Endothelial cell of umbilical vein (primary cell): Measurements from ENCODE around the gene PLA2G2E. TPM values are rescaled to one million over a fixed set of nuclear protein-coding genes. Genes with fewer than 3 reads are reported as not detected.

Experiments used
- BruUV-seq: library from RNA; stranded (reverse); fragments of 400-500 nt; replicated peaks from 2 replicates; lab custom pipeline; 2021; lab: Mats Ljungman, UMichigan
- CTCF ChIA-PET: fragments of 300-600, 350-600 bp; sonication (Branson Sonifier 250); formaldehyde crosslinking; loops from one replicate; lab custom pipeline; 2021; ENCODE audit warnings: antibody characterized with exemption, inconsistent platforms; lab: Charles Lee
- POLR2A ChIA-PET: fragments of 300-600, 350-600 bp; sonication (Branson Sonifier 250); formaldehyde crosslinking; loops from one replicate; lab custom pipeline; 2021; ENCODE audit warnings: antibody characterized with exemption, inconsistent platforms; lab: Charles Lee
- DNase-seq: peaks from one replicate; pipeline ENCODE4 v3.0.0-alpha.2; 2011; ENCODE audit warnings: low read depth, low spot score
- FAIRE-seq: peaks from 2 replicates; lab custom pipeline; 2011; peaks lifted over from hg19 to GRCh38; lab: Jason Lieb, UNC
- H2AFZ ChIP-seq: 2 replicates; pipeline ENCODE4 v1.6.0; 2012; ENCODE audit warnings: low read depth, low read length, control low read depth, inconsistent platforms
- H3K27ac ChIP-seq: 2 replicates; pipeline ENCODE4 v1.5.1; 2011; ENCODE audit warnings: low read depth, mild to moderate bottlenecking, control low read depth, low read length, moderate library complexity; ENCODE audit not compliant: insufficient read depth
- H3K27me3 ChIP-seq, 2 experiments: 2 replicates each; pipeline versions ENCODE4 v1.6.0 to v1.6.1; 2011; ENCODE audit warnings: low read length in 2 of 2, mixed read lengths in 1 of 2; ENCODE audit not compliant: control insufficient read depth in 2 of 2, insufficient read depth in 2 of 2
- H3K36me3 ChIP-seq, 2 experiments: 2 replicates in 1 of 2; 3 replicates in 1 of 2; pipeline ENCODE4 v1.5.1; 2011; ENCODE audit warnings: low read length in 2 of 2, mild to moderate bottlenecking in 1 of 2, moderate library complexity in 1 of 2; ENCODE audit not compliant: control insufficient read depth in 2 of 2, insufficient read depth in 2 of 2; ENCODE audit errors: extremely low read depth in 1 of 2
- H3K4me1 ChIP-seq: 3 replicates; pipeline ENCODE4 v1.5.1; 2011; ENCODE audit warnings: mild to moderate bottlenecking, low read length; ENCODE audit not compliant: control insufficient read depth, insufficient read depth; ENCODE audit errors: extremely low read depth
- H3K4me2 ChIP-seq: 2 replicates; pipeline ENCODE4 v1.6.1; 2011; ENCODE audit warnings: low read length, control low read depth, mixed read lengths; ENCODE audit not compliant: insufficient read depth
- H3K4me3 ChIP-seq, 3 experiments: fragments of 200-600 bp in 1 of 3; sonication (generic), shearing (Covaris generic) in 1 of 3; replicated peaks in 1 of 3; 2 replicates each; pipeline ENCODE4 v1.5.1; 2011 to 2016; ENCODE audit warnings: control low read depth in 3 of 3, low read length in 3 of 3, mild to moderate bottlenecking in 2 of 3, inconsistent platforms in 1 of 3, low read depth in 1 of 3, moderate library complexity in 1 of 3; ENCODE audit not compliant: insufficient read depth in 1 of 3
- H3K79me2 ChIP-seq: 2 replicates; pipeline ENCODE4 v1.6.0; 2012; ENCODE audit warnings: low read length, inconsistent platforms; ENCODE audit not compliant: control insufficient read depth, insufficient read depth
- H3K9ac ChIP-seq: replicated peaks from 2 replicates; pipeline ENCODE3; 2011; ENCODE audit warnings: low read length, control low read depth; ENCODE audit not compliant: insufficient read depth; ENCODE audit errors: extremely low read depth
- H3K9me1 ChIP-seq: replicated peaks from 3 replicates; pipeline ENCODE4 v1.6.0; 2011; ENCODE audit warnings: mild to moderate bottlenecking, low read length; ENCODE audit not compliant: control insufficient read depth, insufficient read depth; ENCODE audit errors: extremely low read depth
- H3K9me3 ChIP-seq: replicated peaks from 2 replicates; pipeline ENCODE4 v1.5.1; 2012; ENCODE audit warnings: low read length, inconsistent platforms; ENCODE audit not compliant: control insufficient read depth, insufficient read depth
- H4K20me1 ChIP-seq: replicated peaks from 2 replicates; pipeline ENCODE3; 2011; ENCODE audit warnings: mild to moderate bottlenecking, low read length; ENCODE audit not compliant: control insufficient read depth, insufficient read depth; ENCODE audit errors: extremely low read depth
- EZH2 ChIP-seq: IDR thresholded peaks from 2 replicates; pipeline ENCODE4 v1.6.1; 2012; ENCODE audit warnings: borderline replicate concordance, low read depth, mild to moderate bottlenecking, moderate library complexity, low read length, inconsistent platforms; ENCODE audit not compliant: severe bottlenecking
- FOS ChIP-seq: IDR thresholded peaks from 2 replicates; pipeline ENCODE4 v1.6.1; 2011; ENCODE audit warnings: mild to moderate bottlenecking, low read length, moderate library complexity, borderline replicate concordance; ENCODE audit not compliant: insufficient read depth
- GATA2 ChIP-seq: IDR thresholded peaks from 2 replicates; pipeline ENCODE4 v1.7.0; 2011; ENCODE audit warnings: low read depth, mild to moderate bottlenecking, moderate library complexity, mixed read lengths, low read length; ENCODE audit not compliant: insufficient read length, insufficient read depth
- JUN ChIP-seq: IDR thresholded peaks from 2 replicates; pipeline ENCODE4 v1.6.1; 2011; ENCODE audit warnings: borderline replicate concordance, low read depth; ENCODE audit not compliant: insufficient read length, insufficient read depth
- MAX ChIP-seq: IDR thresholded peaks from 2 replicates; pipeline ENCODE4 v1.6.1; 2011; ENCODE audit not compliant: insufficient read depth, insufficient read length
- MYC ChIP-seq: IDR thresholded peaks from one replicate; pipeline ENCODE4 v1.6.1; 2011; ENCODE audit warnings: mild to moderate bottlenecking, low read depth, low read length
- POLR2A ChIP-seq: IDR thresholded peaks from 2 replicates; pipeline ENCODE4 v1.6.1; 2012; ENCODE audit warnings: low read depth, mild to moderate bottlenecking, control low read depth, low read length
- POLR2AphosphoS5 ChIP-seq: IDR thresholded peaks from 2 replicates; pipeline ENCODE4 v1.6.1; 2012; ENCODE audit warnings: low read depth, mild to moderate bottlenecking, control low read depth, low read length, moderate library complexity; ENCODE audit not compliant: insufficient read depth
- dilution Hi-C: fragments of 300-500 bp; cut with MboI; formaldehyde crosslinking; loops from one replicate; pipeline ENCODE4 v1.15.0; 2019; ENCODE audit warnings: low sequenced_read_pairs; ENCODE audit not compliant: extremely low pct_ligation_motif_present
- intact Hi-C: fragments of 100-400 bp; cut with micrococcal nuclease; formaldehyde crosslinking; loops from one replicate; pipeline ENCODE4 v1.10.0; 2022
- polyA plus RNA-seq, 4 experiments: library from polyadenylated mRNA; depleted of rRNA in 3 of 4; stranded (reverse) in 3 of 4; unstranded in 1 of 4; fragments of >200 nt; gene quantifications; 2 replicates each; pipeline versions ENCODE4 v1.2.1 to v1.2.3, GENCODE V29; 2011 to 2012; ENCODE audit warnings: missing spikeins in 1 of 4
- total RNA-seq: library from RNA; stranded (reverse); gene quantifications from 2 replicates; pipeline ENCODE4 v1.2.3, GENCODE V29; 2021
- TF ChIP-seq, protein P1 (sequence below), 2 donors: IDR thresholded peaks; 1 replicate in 1 of 2; 2 replicates in 1 of 2; pipeline ENCODE4 v1.5.1; 2011; ENCODE audit warnings: low read length in 2 of 2, mild to moderate bottlenecking in 2 of 2, moderate library complexity in 2 of 2, control low read depth in 1 of 2, inconsistent platforms in 1 of 2, low read depth in 1 of 2; ENCODE audit not compliant: insufficient read depth in 1 of 2; ENCODE audit errors: extremely low read depth in 1 of 2

The PLA2G2E gene
- total and polyA plus RNA-seq, 2 donors (not counting 3 experiments of a cell fraction or from before 2014, with no cell fraction given), result not detected

GRCh38 chr1:19901653-19902052, 21.8 kb downstream of the PLA2G2E start:
- BruUV-seq, result no TSS peak
- dilution Hi-C loops (no loop called here), intact Hi-C loops (no loop called here)
- CTCF ChIA-PET, result interaction anchor here (1.0 kb wide), 1 partner anchor 19 kb away, joined by 3 read pairs; the partner anchor contains the start of gene OTUD3
- Histone ChIP-seq H3K79me2 (no peaks in the 10 kb centered on the region), H2AFZ (no peak overlapping the region), H3K4me2 (no peak overlapping the region), H3K36me3 (peaks cover 4 to 15% of the 10 kb centered on the region in 2 experiments), H4K20me1 (no peaks in the 10 kb centered on the region), H3K9me1 (no peaks in the 10 kb centered on the region), H3K27ac (no peak overlapping the region), H3K27me3 (no peaks in the 10 kb centered on the region), H3K4me3 (no peak overlapping the region), H3K9me3 (no peaks in the 10 kb centered on the region), H3K4me1 (no peaks in the 10 kb centered on the region), H3K9ac (no peak overlapping the region)
- DNase-seq (no peak), FAIRE-seq (no peak)
- TF ChIP-seq POLR2AphosphoS5 (no peak), GATA2 (no peak), MYC (no peak)
- POLR2A ChIA-PET, result no interaction called here

DNA sequence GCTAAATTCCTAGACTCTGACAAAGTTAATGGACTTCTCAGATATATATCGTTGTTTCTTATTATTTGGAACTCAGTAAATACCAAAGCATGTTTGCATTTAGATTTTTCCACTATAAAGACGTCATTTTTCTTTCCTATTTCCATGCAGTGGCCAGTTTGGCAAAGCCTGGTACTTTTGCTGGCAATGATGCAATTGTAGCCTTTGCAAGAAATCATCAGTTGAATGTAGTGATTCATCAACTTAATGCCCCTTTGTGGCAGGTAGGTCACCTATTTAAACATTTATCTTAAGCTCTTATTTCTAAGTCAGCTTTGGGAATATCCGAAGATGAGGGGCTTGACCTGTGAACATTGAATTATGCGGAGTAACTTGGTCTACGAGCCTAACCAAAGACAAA, 29.2 kb downstream of the PLA2G2E start:
- Histone ChIP-seq H4K20me1 (no peaks in the 10 kb centered on the region), H3K9ac (no peak overlapping the region), H3K4me3 (no peak overlapping the region), H3K4me1 (peaks cover 22% of the 10 kb centered on the region), H3K36me3 (peaks cover 1 to 10% of the 10 kb centered on the region in 2 experiments), H3K4me2 (no peak overlapping the region), H2AFZ (no peak overlapping the region), H3K27ac (no peak overlapping the region), H3K9me3 (no peaks in the 10 kb centered on the region), H3K79me2 (peaks cover 23% of the 10 kb centered on the region), H3K27me3 (no peaks in the 10 kb centered on the region), H3K9me1 (no peaks in the 10 kb centered on the region)
- CTCF ChIA-PET, result interaction anchor here (1.1 to 4.2 kb wide), 2 partner anchors 12 to 133 kb away, joined by 3 to 19 read pairs; partner anchors contain the start of gene OTUD3
- DNase-seq (peak; percentile 25), FAIRE-seq (no peak)
- intact Hi-C loops (no loop called here), dilution Hi-C loops (no loop called here)
- TF ChIP-seq EZH2 (no peak), JUN (no peak), POLR2AphosphoS5 (no peak), GATA2 (no peak), POLR2A (no peak), MAX (no peak), MYC (no peak), FOS (no peak)
- TF ChIP-seq, protein P1, sequence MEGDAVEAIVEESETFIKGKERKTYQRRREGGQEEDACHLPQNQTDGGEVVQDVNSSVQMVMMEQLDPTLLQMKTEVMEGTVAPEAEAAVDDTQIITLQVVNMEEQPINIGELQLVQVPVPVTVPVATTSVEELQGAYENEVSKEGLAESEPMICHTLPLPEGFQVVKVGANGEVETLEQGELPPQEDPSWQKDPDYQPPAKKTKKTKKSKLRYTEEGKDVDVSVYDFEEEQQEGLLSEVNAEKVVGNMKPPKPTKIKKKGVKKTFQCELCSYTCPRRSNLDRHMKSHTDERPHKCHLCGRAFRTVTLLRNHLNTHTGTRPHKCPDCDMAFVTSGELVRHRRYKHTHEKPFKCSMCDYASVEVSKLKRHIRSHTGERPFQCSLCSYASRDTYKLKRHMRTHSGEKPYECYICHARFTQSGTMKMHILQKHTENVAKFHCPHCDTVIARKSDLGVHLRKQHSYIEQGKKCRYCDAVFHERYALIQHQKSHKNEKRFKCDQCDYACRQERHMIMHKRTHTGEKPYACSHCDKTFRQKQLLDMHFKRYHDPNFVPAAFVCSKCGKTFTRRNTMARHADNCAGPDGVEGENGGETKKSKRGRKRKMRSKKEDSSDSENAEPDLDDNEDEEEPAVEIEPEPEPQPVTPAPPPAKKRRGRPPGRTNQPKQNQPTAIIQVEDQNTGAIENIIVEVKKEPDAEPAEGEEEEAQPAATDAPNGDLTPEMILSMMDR (IDR thresholded peaks at IDR 0.05; ENCODE audit: extremely low read depth in 1 of 2, insufficient read depth in 1 of 2, low read depth in 1 of 2, low read length in 2 of 2), result no peak
- POLR2A ChIA-PET, result interaction anchor here (1.5 kb wide), 1 partner anchor 11 kb away, joined by 3 read pairs; no protein-coding TSS in a partner anchor
- no TSS peak for BruUV-seq
